Neural progenitor cell (in vitro differentiated cells): ENCODE data around the gene WSCD2. TPM values are rescaled to one million over a fixed set of nuclear protein-coding genes. Genes with fewer than 3 reads are reported as not detected.

Experiments
- DNase-seq: peaks from one replicate; pipeline ENCODE4 v3.0.0-alpha.2; 2016; ENCODE audit warnings: low spot score
- H2AFZ ChIP-seq: fragments of 200-600 bp; sonication (generic); replicated peaks from 2 replicates; pipeline ENCODE4 v1.6.1; 2016; ENCODE audit warnings: antibody characterized with exemption
- H3F3A ChIP-seq: fragments of 200-600 bp; sonication (generic); 2 replicates; pipeline ENCODE4 v1.6.1; 2016; ENCODE audit warnings: antibody characterized with exemption, low read depth
- H3K27ac ChIP-seq: fragments of 200-600 bp; sonication (generic); 2 replicates; pipeline ENCODE4 v1.5.1; 2016; ENCODE audit warnings: mild to moderate bottlenecking
- H3K27me3 ChIP-seq: fragments of 200-600 bp; sonication (generic); 2 replicates; pipeline ENCODE4 v1.6.1; 2016; ENCODE audit warnings: mild to moderate bottlenecking, moderate library complexity
- H3K36me3 ChIP-seq: fragments of 200-600 bp; sonication (generic); 2 replicates; pipeline ENCODE4 v1.5.1; 2016
- H3K4me1 ChIP-seq: fragments of 200-600 bp; sonication (generic); 2 replicates; pipeline ENCODE4 v1.6.1; 2016; ENCODE audit warnings: mixed run types
- H3K4me2 ChIP-seq: fragments of 200-600 bp; sonication (generic); 2 replicates; pipeline ENCODE4 v1.6.1; 2016
- H3K4me3 ChIP-seq: fragments of 200-600 bp; sonication (generic); 2 replicates; pipeline ENCODE4 v1.5.1; 2016
- H3K79me2 ChIP-seq: fragments of 200-600 bp; sonication (generic); 2 replicates; pipeline ENCODE4 v1.6.1; 2016; ENCODE audit warnings: low read depth
- H3K9ac ChIP-seq: fragments of 200-600 bp; sonication (generic); 2 replicates; pipeline ENCODE4 v1.6.1; 2016
- H3K9me3 ChIP-seq: fragments of 200-600 bp; sonication (generic); 2 replicates; pipeline ENCODE4 v1.5.1; 2016; ENCODE audit warnings: low read depth
- H4K20me1 ChIP-seq: fragments of 200-600 bp; sonication (generic); 2 replicates; pipeline ENCODE4 v1.6.1; 2016; ENCODE audit warnings: low read depth
- H3K27ac Mint-ChIP-seq: 3 replicates; pipeline ENCODE4 v1.8.0; 2021; ENCODE audit warnings: mixed read lengths
- H3K27me3 Mint-ChIP-seq: 2 replicates; pipeline ENCODE4 v1.8.0; 2022; ENCODE audit warnings: low read depth, mild to moderate bottlenecking, inconsistent platforms, moderate library complexity, mixed read lengths; ENCODE audit not compliant: insufficient read depth
- H3K36me3 Mint-ChIP-seq: 3 replicates; pipeline ENCODE4 v1.8.0; 2021; ENCODE audit warnings: mixed read lengths
- H3K4me1 Mint-ChIP-seq: 3 replicates; pipeline ENCODE4 v1.8.0; 2021; ENCODE audit warnings: mixed read lengths
- H3K4me3 Mint-ChIP-seq: 3 replicates; pipeline ENCODE4 v1.8.0; 2021; ENCODE audit warnings: mild to moderate bottlenecking, moderate library complexity, mixed read lengths
- H3K9me3 Mint-ChIP-seq: 3 replicates; pipeline ENCODE4 v1.8.0; 2020; ENCODE audit warnings: mixed read lengths
- CTCF ChIP-seq: fragments of 200-600 bp; sonication (generic); IDR thresholded peaks from 2 replicates; pipeline ENCODE4 v1.5.1; 2017; ENCODE audit warnings: antibody characterized with exemption, mild to moderate bottlenecking
- EZH2 ChIP-seq: fragments of 200-600 bp; sonication (generic); IDR thresholded peaks from 2 replicates; pipeline ENCODE4 v1.6.1; 2017; ENCODE audit warnings: antibody characterized with exemption, mild to moderate bottlenecking, moderate library complexity
- EZH2phosphoT487 ChIP-seq: fragments of 200-600 bp; sonication (generic); IDR thresholded peaks from 2 replicates; pipeline ENCODE4 v1.6.1; 2017; ENCODE audit warnings: antibody characterized with exemption
- total RNA-seq: library from RNA; depleted of rRNA; stranded (reverse); fragments of >200 nt; gene quantifications from 2 replicates; pipeline ENCODE4 v1.2.3, GENCODE V29; 2015; ENCODE audit warnings: low replicate concordance

The WSCD2 gene
- 3.0 and 6.6 TPM in 2 replicates for total RNA-seq

GRCh38 chr12:108129017-108129812, at the start of gene WSCD2:
WSCD2 (plus strand) TSS chr12:108129288; CDS start chr12:108195833, 66,545 bp downstream.
- peaks cover 25% of the 10 kb centered on the region for H3K27me3 Mint-ChIP-seq
- H2AFZ ChIP-seq: peak within 1 kb of the TSS; percentile 100

GRCh38 chr12:108079721-108080120, 49.4 kb upstream of the WSCD2 start:
- H2AFZ ChIP-seq: no peak overlapping the region
- no peak overlapping the region for H3K27ac ChIP-seq
- peaks cover 5% of the 10 kb centered on the region for H3K9me3 ChIP-seq
- Mint-ChIP-seq H3K27me3 (peaks cover 28% of the 10 kb centered on the region), H3K36me3 (no peaks in the 10 kb centered on the region), H3K9me3 (peaks cover 20% of the 10 kb centered on the region), H3K4me1 (peaks cover 70% of the 10 kb centered on the region), H3K4me3 (peak overlapping the region; percentile 50), H3K27ac (peak overlapping the region; percentile 44)
- no peaks in the 10 kb centered on the region for H3K27me3 ChIP-seq
- no peaks in the 10 kb centered on the region for H4K20me1 ChIP-seq
- no peak for DNase-seq
- H3K79me2 ChIP-seq: no peaks in the 10 kb centered on the region
- no peak for TF ChIP-seq CTCF
- H3K4me1 ChIP-seq: peaks cover 20% of the 10 kb centered on the region
- H3K4me2 ChIP-seq: no peak overlapping the region
- H3K4me3 ChIP-seq: no peak overlapping the region
- H3K36me3 ChIP-seq: no peaks in the 10 kb centered on the region
- H3F3A ChIP-seq: no peaks in the 10 kb centered on the region
- no peak overlapping the region for H3K9ac ChIP-seq

More at GRCh38 chr12:108129017-108129812, at the start of gene WSCD2:
- no peaks in the 10 kb centered on the region for H3K36me3 Mint-ChIP-seq
- peaks cover 30% of the 10 kb centered on the region for H3K4me1 Mint-ChIP-seq
- Histone ChIP-seq H3K36me3 (no peaks in the 10 kb centered on the region), H3K4me2 (peak within 1 kb of the TSS; percentile 100), H3K4me1 (peaks cover 7% of the 10 kb centered on the region), H3K9ac (no peak within 1 kb of the TSS), H3K27ac (no peak within 1 kb of the TSS), H4K20me1 (no peaks in the 10 kb centered on the region), H3K27me3 (peaks cover 13% of the 10 kb centered on the region), H3K9me3 (no peaks in the 10 kb centered on the region), H3F3A (peaks cover 20% of the 10 kb centered on the region), H3K79me2 (no peaks in the 10 kb centered on the region), H3K4me3 (peak within 1 kb of the TSS; percentile 96)
- H3K27ac Mint-ChIP-seq: no peak within 1 kb of the TSS
- peak; percentile 96 for DNase-seq
- no peaks in the 10 kb centered on the region for H3K9me3 Mint-ChIP-seq
- H3K4me3 Mint-ChIP-seq: peak within 1 kb of the TSS; percentile 85
- peak; percentile 71 for TF ChIP-seq CTCF
- TF ChIP-seq EZH2: peak; percentile 32
- no peak for TF ChIP-seq EZH2phosphoT487

- H3K4me3 Mint-ChIP-seq: peak overlapping the region; percentile 18
- no peak overlapping the region for H3K27ac ChIP-seq
- no peaks in the 10 kb centered on the region for H4K20me1 ChIP-seq
- no peak overlapping the region for H3K4me3 ChIP-seq
- H3K9ac ChIP-seq: no peak overlapping the region
- H3K27me3 Mint-ChIP-seq: peaks cover 28% of the 10 kb centered on the region
- H2AFZ ChIP-seq: no peak overlapping the region
- H3K36me3 ChIP-seq: no peaks in the 10 kb centered on the region
- H3K4me1 ChIP-seq: peaks cover 20% of the 10 kb centered on the region
- peak overlapping the region; percentile 86 for H3K27ac Mint-ChIP-seq
- H3K9me3 Mint-ChIP-seq: peaks cover 22% of the 10 kb centered on the region
- DNase-seq: peak; percentile 17
- H3K36me3 Mint-ChIP-seq: peaks cover 5% of the 10 kb centered on the region
- H3K27me3 ChIP-seq: no peaks in the 10 kb centered on the region
- peaks cover 65% of the 10 kb centered on the region for H3K4me1 Mint-ChIP-seq
- peak overlapping the region; percentile 24 for H3K4me2 ChIP-seq
- H3K9me3 ChIP-seq: peaks cover 5% of the 10 kb centered on the region
- no peaks in the 10 kb centered on the region for H3F3A ChIP-seq
- no peak for TF ChIP-seq EZH2phosphoT487
- no peak for TF ChIP-seq EZH2
- no peak for TF ChIP-seq CTCF
- H3K79me2 ChIP-seq: no peaks in the 10 kb centered on the region
Measured at GRCh38 chr12:108080363-108080762, 48.7 kb upstream of the WSCD2 start.
